ENCODE results near the gene RAP1GAP. TPM values are rescaled to one million over a fixed set of nuclear protein-coding genes. Genes with fewer than 3 reads are reported as not detected.

RAP1GAP gene
- total RNA-seq, 1 experiment from 2014 or later, result 13.4 TPM

DNA sequence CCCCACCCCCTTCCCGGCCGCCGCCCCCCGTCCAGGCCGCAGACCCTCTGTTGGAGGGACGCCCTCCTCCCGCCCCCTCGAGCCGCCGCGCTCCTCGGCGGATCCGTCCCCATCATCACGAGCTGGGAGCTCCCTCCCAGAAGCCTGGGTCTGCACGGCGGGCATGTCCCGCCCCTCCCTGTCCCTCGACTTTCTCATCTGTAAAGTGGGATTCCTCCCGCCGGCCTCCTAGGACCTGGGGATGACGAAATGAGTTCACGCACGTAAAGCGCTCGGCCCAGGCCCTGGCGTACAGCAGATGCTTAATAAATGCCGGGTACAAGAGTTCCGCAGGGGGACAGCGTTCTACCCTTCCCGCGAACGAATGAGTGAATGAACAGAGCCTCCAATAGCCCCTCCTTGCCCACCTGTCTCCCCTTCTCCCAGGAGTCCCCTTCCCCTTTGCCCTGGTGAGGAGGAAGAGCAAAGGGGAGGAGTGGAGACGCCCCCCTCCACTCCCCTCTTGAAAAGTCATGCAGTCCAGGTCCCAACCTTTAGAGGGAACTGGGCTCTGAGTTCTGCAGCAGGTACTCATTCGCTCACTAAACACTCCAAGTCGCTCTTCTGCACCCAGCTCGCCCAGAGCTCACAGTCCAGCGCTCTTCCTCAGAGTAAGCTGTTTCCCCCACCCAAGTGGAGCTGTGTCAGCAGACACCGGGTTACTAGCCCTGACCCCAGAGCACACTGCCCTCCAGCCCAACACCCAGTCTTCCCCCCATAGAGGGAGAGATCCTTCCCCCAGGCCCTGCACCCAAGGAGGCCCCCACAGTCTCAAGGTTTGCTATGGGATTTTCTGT lies 16.8 kb downstream of the RAP1GAP start:
- Histone ChIP-seq H3K9ac (ENCODE audit: low read length) (no peak overlapping the region), H3K79me2 (ENCODE audit: insufficient read depth, low read length) (no peaks in the 10 kb centered on the region), H3K27ac (ENCODE audit: low read depth, low read length) (no peak overlapping the region), H3K36me3 (ENCODE audit: control insufficient read depth in 1 of 2, insufficient read depth in 2 of 2, low read length in 2 of 2) (no peaks in the 10 kb centered on the region), H3K9me2 (ENCODE audit: insufficient read depth) (no peaks in the 10 kb centered on the region), H4K20me1 (ENCODE audit: insufficient read depth) (no peaks in the 10 kb centered on the region), H3K4me1 (ENCODE audit: control insufficient read depth in 1 of 2, insufficient read depth in 2 of 2, low read length in 2 of 2) (peaks cover 11 to 48% of the 10 kb centered on the region in 2 experiments), H3K4me3 (replicated peaks in 1 of 2; ENCODE audit: low read depth in 1 of 2, low read length in 2 of 2) (no peak overlapping the region), H3K9me3 (ENCODE audit: control insufficient read depth in 1 of 2, insufficient read depth in 1 of 2, low read depth in 1 of 2, low read length in 2 of 2) (no peaks in the 10 kb centered on the region), H2AFZ (ENCODE audit: low read depth, low read length, poor library complexity, severe bottlenecking) (no peak overlapping the region), H3K27me3 (ENCODE audit: insufficient read depth, low read length) (no peaks in the 10 kb centered on the region), H3K4me2 (ENCODE audit: low read length) (peak overlapping the region; percentile 17; the same call in 1 of the 2 replicates)
- CTCF ChIA-PET, result no interaction called here
- POLR2A ChIA-PET, result no interaction called here
- DNase-seq (ENCODE audit: low read depth, low spot score), result no peak
- BruUV-seq (replicated peaks), result no TSS peak
- intact Hi-C loops (cut with micrococcal nuclease), result loop anchor here (10.0 kb wide), 1 partner anchor 138 kb away; no protein-coding TSS in a partner anchor
- RAD21 ChIA-PET (ENCODE audit: low non-redundant PET in 1 of 2, low total read pairs in 2 of 2, uncharacterized antibody in 2 of 2, unreplicated experiment in 2 of 2), result no interaction called here
- ATAC-seq, result no peak
- TF ChIP-seq YY1 (IDR thresholded peaks at IDR 0.05; ENCODE audit: extremely low read depth, insufficient replicate concordance, low read depth, low read length) (no peak), SIN3A (IDR thresholded peaks at IDR 0.05; ENCODE audit: low read depth) (no peak), CEBPB (IDR thresholded peaks at IDR 0.05; ENCODE audit: low read depth) (no peak), FOSL1 (IDR thresholded peaks at IDR 0.05; ENCODE audit: low read depth) (no peak), JUND (IDR thresholded peaks at IDR 0.05) (no peak), POLR2A (IDR thresholded peaks at IDR 0.05; ENCODE audit: borderline replicate concordance, extremely low read depth, insufficient read depth, insufficient read length) (no peak), SRF (IDR thresholded peaks at IDR 0.05; ENCODE audit: low read depth) (no peak), RAD21 (IDR thresholded peaks at IDR 0.05; ENCODE audit: low read depth) (no peak), SP1 (IDR thresholded peaks at IDR 0.05; ENCODE audit: low read depth) (no peak)
- TF ChIP-seq, protein P1, sequence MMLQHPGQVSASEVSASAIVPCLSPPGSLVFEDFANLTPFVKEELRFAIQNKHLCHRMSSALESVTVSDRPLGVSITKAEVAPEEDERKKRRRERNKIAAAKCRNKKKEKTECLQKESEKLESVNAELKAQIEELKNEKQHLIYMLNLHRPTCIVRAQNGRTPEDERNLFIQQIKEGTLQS (IDR thresholded peaks at IDR 0.05), result no peak
- TF ChIP-seq, protein P2, sequence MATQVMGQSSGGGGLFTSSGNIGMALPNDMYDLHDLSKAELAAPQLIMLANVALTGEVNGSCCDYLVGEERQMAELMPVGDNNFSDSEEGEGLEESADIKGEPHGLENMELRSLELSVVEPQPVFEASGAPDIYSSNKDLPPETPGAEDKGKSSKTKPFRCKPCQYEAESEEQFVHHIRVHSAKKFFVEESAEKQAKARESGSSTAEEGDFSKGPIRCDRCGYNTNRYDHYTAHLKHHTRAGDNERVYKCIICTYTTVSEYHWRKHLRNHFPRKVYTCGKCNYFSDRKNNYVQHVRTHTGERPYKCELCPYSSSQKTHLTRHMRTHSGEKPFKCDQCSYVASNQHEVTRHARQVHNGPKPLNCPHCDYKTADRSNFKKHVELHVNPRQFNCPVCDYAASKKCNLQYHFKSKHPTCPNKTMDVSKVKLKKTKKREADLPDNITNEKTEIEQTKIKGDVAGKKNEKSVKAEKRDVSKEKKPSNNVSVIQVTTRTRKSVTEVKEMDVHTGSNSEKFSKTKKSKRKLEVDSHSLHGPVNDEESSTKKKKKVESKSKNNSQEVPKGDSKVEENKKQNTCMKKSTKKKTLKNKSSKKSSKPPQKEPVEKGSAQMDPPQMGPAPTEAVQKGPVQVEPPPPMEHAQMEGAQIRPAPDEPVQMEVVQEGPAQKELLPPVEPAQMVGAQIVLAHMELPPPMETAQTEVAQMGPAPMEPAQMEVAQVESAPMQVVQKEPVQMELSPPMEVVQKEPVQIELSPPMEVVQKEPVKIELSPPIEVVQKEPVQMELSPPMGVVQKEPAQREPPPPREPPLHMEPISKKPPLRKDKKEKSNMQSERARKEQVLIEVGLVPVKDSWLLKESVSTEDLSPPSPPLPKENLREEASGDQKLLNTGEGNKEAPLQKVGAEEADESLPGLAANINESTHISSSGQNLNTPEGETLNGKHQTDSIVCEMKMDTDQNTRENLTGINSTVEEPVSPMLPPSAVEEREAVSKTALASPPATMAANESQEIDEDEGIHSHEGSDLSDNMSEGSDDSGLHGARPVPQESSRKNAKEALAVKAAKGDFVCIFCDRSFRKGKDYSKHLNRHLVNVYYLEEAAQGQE (IDR thresholded peaks at IDR 0.05; ENCODE audit: low read depth), result no peak
- TF ChIP-seq, protein P3, sequence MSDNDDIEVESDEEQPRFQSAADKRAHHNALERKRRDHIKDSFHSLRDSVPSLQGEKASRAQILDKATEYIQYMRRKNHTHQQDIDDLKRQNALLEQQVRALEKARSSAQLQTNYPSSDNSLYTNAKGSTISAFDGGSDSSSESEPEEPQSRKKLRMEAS (IDR thresholded peaks at IDR 0.05), result no peak
- TF ChIP-seq, protein P4, sequence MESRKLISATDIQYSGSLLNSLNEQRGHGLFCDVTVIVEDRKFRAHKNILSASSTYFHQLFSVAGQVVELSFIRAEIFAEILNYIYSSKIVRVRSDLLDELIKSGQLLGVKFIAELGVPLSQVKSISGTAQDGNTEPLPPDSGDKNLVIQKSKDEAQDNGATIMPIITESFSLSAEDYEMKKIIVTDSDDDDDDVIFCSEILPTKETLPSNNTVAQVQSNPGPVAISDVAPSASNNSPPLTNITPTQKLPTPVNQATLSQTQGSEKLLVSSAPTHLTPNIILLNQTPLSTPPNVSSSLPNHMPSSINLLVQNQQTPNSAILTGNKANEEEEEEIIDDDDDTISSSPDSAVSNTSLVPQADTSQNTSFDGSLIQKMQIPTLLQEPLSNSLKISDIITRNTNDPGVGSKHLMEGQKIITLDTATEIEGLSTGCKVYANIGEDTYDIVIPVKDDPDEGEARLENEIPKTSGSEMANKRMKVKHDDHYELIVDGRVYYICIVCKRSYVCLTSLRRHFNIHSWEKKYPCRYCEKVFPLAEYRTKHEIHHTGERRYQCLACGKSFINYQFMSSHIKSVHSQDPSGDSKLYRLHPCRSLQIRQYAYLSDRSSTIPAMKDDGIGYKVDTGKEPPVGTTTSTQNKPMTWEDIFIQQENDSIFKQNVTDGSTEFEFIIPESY (IDR thresholded peaks at IDR 0.05; ENCODE audit: extremely low read depth, insufficient replicate concordance, low read length), result no peak
- TF ChIP-seq, protein P5, sequence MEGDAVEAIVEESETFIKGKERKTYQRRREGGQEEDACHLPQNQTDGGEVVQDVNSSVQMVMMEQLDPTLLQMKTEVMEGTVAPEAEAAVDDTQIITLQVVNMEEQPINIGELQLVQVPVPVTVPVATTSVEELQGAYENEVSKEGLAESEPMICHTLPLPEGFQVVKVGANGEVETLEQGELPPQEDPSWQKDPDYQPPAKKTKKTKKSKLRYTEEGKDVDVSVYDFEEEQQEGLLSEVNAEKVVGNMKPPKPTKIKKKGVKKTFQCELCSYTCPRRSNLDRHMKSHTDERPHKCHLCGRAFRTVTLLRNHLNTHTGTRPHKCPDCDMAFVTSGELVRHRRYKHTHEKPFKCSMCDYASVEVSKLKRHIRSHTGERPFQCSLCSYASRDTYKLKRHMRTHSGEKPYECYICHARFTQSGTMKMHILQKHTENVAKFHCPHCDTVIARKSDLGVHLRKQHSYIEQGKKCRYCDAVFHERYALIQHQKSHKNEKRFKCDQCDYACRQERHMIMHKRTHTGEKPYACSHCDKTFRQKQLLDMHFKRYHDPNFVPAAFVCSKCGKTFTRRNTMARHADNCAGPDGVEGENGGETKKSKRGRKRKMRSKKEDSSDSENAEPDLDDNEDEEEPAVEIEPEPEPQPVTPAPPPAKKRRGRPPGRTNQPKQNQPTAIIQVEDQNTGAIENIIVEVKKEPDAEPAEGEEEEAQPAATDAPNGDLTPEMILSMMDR (IDR thresholded peaks at IDR 0.05 in 2 of 3, conservative IDR thresholded peaks at IDR 0.05 in 1 of 3; ENCODE audit: borderline replicate concordance in 1 of 3, insufficient read depth in 1 of 3, low read depth in 2 of 3, low read length in 2 of 3), result no peak

Measured in HCT116 (cell line).